ENCODE measurements around the gene SNIP1.
"Not testable (repeated sequence)": the region's sequence is repeated elsewhere in the genome, so short reads cannot be mapped to it uniquely, and the experiment has no call there.

Gene SNIP1

GRCh38 chr1:37559957-37560379, 5.9 kb upstream of the SNIP1 start:
- H3K27ac ChIP-seq; DNase-seq (ENCODE audit: low read depth, low spot score): not testable (repeated sequence)

GRCh38 chr1:37559080-37559479, 5.0 kb upstream of the SNIP1 start:
- DNase-seq (ENCODE audit: low read depth, low spot score): no peak
- no peak overlapping the region for H3K27ac ChIP-seq

GRCh38 chr1:37558411-37558810, 4.3 kb upstream of the SNIP1 start:
- H3K27ac ChIP-seq: no peak overlapping the region
- DNase-seq (ENCODE audit: low read depth, low spot score): no peak

- no peak for DNase-seq (ENCODE audit: low read depth, low spot score)
- H3K27ac ChIP-seq: no peak overlapping the region
These were observed 3.3 kb upstream of the SNIP1 start for GRCh38 chr1:37557402-37557801.

- no peak within 1 kb of the TSS for H3K27ac ChIP-seq
- no peak for DNase-seq (ENCODE audit: low read depth, low spot score)
These were observed 2.7 kb upstream of the SNIP1 start, which contains the start of gene DNALI1 for GRCh38 chr1:37556712-37557196. TSS of gene DNALI1 (plus strand) at chr1:37556940. CDS start at chr1:37556995, 55 bp downstream.

DNA sequence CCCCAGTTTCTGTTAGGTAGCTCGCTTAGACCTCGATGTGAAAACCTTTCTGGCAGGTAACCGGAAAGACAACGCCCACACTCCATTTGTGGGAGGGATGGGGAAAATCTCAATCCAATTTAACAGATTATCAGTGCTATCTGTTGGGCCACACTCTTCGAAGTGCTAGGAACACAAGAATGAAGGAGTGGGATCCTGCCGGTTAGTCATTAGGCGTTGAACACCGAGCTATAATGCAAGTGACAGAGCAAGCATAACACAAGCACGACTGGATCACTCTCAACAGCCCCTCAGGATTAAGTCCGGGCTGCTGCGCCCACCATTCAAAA, 531 bp downstream of the SNIP1 start:
- H3K27ac ChIP-seq: peak overlapping the region; percentile 76
- DNase-seq (ENCODE audit: low read depth, low spot score): no peak

- H3K27ac ChIP-seq: peak overlapping the region; percentile 12
These were observed 4.8 kb downstream of the SNIP1 start for GRCh38 chr1:37549341-37549740.

DNA sequence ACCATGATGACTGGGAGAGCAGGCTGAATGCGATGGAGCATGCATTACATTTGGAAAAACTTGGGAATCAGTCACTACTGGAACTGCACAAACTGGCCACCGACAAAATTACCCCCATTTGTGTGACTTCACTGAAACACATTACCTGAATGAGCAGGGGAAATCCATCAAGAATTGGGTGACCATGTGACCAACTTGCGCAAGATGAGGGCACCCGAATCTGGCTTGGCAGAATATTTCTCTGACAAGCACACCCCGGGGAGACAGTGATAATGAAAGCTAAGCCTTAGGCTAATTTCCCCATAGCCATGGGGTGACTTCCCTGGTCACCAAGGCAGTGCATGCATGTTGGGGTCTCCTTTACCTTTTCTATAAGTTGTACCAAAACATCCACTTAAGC, 9.1 kb downstream of the SNIP1 start:
- no peak overlapping the region for H3K27ac ChIP-seq
- DNase-seq (ENCODE audit: low read depth, low spot score): no peak

More at GRCh38 chr1:37549341-37549740, 4.8 kb downstream of the SNIP1 start:
- DNase-seq (ENCODE audit: low read depth, low spot score): no peak

DNA sequence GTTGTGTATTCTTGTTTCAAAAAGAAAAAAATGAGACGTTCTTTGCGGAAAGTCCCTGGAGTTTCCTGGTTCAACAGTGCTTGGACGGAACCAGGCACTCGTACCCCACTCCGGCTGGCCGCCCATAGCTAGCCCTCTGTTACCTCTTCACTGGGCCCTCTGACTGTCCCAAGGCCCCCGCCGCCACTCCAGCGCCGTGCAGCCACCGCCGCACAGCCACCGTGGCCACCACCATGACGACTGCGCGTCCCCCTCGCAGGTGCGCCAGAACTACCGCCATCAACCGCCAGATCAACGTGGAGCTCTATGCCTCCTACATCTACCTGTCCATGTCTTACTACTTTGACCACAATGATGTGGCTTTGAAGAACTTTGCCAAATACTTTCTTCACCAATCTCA, 9.6 kb downstream of the SNIP1 start:
- no peak overlapping the region for H3K27ac ChIP-seq
- DNase-seq (ENCODE audit: low read depth, low spot score): no peak

GRCh38 chr1:37540036-37540785, 13.9 kb downstream of the SNIP1 start:
- DNase-seq (ENCODE audit: low read depth, low spot score): no peak
- H3K27ac ChIP-seq: no peak overlapping the region

GRCh38 chr1:37539154-37539553, 14.9 kb downstream of the SNIP1 start:
- DNase-seq (ENCODE audit: low read depth, low spot score); H3K27ac ChIP-seq: not testable (repeated sequence)

DNA sequence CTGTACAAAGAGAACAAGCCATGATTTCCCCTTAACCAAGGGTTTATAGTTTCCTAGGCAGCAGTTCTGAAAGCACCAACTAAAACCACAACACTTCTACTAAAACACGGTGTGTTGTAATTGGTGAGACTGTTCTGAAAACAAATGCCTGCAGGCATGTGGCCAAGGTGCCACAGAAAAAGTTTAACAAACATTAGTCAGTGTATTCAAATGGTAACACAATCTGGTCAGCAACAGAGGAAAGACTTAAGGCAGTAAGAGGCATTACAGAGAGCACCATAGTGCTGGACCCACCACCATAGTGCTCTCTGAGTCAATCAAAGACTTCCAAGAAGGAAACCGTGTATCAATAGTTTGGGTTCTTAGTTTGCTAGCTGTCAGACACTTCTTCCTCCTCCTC, 16.7 kb downstream of the SNIP1 start:
- peak overlapping the region; percentile 90 for H3K27ac ChIP-seq
- peak; percentile 61 for DNase-seq (ENCODE audit: low read depth, low spot score)

DNA sequence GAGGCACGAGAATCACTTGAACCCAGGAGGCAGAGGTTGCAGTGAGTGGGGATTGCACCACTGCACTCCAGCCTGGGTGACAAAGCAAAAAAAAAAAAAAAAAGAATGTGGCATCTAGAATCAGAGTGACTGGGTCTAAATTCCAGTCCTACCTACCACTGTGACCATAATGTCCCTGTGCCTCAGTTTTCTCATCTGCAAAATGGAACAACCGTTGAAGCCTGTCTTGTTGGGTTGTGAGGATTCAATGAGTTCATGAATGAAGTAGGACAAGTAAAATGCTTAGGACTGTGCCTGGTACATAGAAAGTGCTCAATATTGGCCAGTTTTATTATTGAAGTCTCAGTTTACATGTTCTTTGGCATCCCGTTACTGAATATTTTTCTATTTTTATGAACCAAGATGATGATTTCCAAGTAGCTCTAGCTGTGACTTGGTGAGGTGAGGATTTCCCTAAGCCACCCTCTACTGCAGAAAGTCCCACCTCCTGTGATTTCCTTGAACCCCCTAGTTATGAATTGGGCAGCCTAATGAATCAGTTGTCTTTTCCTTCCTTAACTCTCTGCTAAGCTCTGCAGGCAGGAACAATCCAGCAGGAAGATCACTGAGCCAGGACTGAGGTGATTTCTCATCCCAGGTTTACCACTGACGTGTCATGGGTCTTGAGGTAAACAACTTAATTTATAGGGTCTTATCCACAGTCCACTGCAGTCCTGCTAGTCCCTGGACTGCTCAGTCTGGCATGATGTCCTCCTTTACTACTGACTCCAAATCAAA, 20.6 kb downstream of the SNIP1 start:
- no peak for DNase-seq (ENCODE audit: low read depth, low spot score)
- peak overlapping the region; percentile 90 for H3K27ac ChIP-seq

DNA sequence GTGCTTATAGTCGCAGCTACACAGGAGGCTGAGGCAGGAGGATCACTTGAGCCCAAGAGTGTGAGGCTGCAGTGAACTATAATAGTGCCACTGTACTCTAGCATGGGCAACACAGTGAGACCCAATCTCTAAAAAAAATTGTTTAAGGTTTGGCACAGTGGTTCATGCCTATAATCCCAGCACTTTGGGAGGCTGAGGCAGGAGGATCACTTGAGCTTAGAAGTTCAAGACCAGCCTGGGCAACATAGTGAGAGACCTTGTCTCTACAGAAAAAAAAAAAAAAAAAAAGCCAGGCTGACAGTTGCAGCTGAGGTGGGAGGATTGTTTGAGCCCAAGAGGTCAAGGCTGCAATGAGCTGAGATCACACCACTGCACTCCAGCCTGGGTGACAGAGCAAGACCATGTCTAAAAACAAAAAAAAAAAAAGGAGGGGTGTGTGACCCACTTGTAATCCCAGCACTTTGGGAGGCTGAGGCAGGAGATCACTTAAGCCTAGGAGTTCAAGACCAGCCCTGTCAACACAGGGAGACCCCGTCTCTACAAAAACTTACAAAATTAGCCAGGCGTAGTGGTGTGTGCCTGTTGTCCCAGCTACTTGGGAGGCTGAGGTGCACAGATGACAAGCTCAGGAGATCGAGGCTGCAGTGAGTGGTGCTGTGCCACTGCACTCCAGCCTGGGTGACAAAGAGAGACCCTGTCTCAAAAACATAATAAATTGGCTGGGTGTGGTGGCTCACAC, 21.5 kb downstream of the SNIP1 start:
- H3K27ac ChIP-seq; DNase-seq (ENCODE audit: low read depth, low spot score): not testable (repeated sequence)

DNA sequence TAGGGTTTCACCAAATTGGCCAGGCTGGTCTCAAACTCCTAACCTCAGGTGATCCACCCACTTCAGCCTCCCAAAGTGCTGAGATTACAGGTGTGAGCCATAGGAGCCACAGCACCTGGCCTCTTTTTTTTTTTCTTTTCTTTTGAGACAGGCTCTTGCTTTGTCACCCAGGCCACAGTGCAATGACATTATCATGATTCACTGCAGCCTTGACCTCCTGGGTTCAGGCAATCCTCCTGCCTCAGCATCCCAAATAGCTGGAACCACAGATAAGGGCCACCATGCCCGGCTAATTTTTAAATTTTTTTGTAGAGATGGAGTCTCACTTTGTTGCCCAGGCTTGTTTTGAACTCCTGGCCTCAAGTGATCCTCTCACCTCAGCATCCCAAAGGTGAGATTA, 24.2 kb downstream of the SNIP1 start:
- not testable (repeated sequence) for H3K27ac ChIP-seq; DNase-seq (ENCODE audit: low read depth, low spot score)

DNA sequence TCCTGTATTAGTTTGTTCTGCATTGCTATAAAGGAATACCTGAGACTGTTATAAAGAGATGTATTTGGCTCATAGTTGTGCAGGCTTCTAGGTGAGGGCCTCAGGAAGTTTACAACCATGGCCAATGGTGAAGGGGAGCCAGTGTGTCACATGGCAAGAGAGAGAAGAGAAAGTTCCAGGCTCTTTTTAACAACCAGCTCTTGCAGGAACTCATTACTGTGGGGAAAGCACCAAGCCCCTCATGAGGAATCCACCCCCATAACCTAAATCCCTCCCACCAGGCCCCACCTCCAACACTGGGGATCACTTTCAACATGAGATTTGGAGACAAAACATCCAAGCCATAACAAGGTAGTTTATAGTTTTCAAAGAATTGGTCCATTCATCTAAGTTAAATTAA, 34.5 kb downstream of the SNIP1 start:
- no peak overlapping the region for H3K27ac ChIP-seq
- DNase-seq (ENCODE audit: low read depth, low spot score): no peak

DNA sequence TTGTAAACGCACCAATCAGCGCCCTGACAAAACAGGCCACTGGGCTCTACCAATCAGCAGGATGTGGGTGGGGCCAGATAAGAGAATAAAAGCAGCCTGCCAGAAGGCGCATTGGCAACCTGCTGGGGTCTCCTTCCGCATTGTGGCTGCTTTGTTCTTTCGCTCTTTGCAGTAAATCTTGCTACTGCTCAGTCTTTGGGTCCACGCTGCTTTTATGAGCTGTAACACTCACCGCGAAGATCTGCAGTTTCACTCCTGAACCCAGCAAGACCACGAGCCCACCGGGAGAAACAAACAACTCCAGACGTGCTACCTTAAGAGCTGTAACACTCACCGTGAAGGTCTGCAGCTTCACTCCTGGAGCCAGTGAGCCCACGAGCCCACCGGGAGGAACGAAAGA, 35.2 kb downstream of the SNIP1 start:
- H3K27ac ChIP-seq; DNase-seq (ENCODE audit: low read depth, low spot score): not testable (repeated sequence)

GRCh38 chr1:37518241-37518640, 35.9 kb downstream of the SNIP1 start:
- DNase-seq (ENCODE audit: low read depth, low spot score); H3K27ac ChIP-seq: not testable (repeated sequence)

- DNase-seq (ENCODE audit: low read depth, low spot score): no peak
- no peak overlapping the region for H3K27ac ChIP-seq
These were observed 36.5 kb downstream of the SNIP1 start for GRCh38 chr1:37517569-37517968.

GRCh38 chr1:37515185-37516034, 38.7 kb downstream of the SNIP1 start:
- peak overlapping the region; percentile 85 for H3K27ac ChIP-seq
- DNase-seq (ENCODE audit: low read depth, low spot score): no peak

Data from epithelial cell of prostate (primary cell).